ENCODE data around the gene TEAD3.

DNA sequence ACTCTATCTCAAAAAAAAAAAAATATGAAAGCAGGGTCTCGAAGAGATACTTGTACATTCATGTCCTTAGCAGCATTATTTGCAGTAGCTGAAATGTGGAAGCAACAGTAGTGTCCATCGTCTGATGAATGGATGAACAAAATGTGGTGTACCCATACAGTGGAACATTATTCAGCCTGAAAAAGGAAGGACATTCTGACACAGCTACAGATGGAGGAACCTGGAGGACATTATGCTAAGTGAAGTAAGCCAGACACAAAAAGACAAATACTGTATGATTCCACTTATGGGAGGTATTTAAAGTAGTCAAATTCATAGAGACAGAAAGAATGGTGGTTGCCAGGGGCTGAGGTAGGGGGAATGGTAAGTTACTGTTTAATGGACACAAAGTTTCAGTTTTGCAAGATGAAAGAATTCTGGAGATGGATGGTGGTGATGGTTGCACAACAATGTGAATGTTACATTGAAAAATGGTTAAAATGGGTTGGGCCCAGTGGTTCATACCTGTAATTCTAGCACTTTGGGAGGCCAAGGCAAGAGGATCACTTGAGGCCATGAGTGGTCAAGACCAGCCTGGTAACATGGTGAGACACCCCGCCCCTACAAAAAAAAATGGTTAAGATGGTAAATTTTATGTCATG is 27.6 kb upstream of the TEAD3 start:
- no peak for TF ChIP-seq POLR2A (IDR thresholded peaks at IDR 0.05; ENCODE audit: low read length)
- no peak for TF ChIP-seq GATA1 (IDR thresholded peaks at IDR 0.05; ENCODE audit: low read depth, low read length)

Measured in erythroblast (primary cell).